GM21423 (cell line): ENCODE results near the gene CIB4.

Experiments
- ATAC-seq: cut with Tn5 transposase; IDR thresholded peaks from one replicate; pipeline ENCODE4 v1.9.1; 2021; ENCODE audit warnings: mild to moderate bottlenecking, moderate library complexity; ENCODE audit not compliant: unreplicated experiment

The CIB4 gene

GRCh38 chr2:26533661-26534060 lies 107.5 kb downstream of the CIB4 start:
- no peak for ATAC-seq

DNA sequence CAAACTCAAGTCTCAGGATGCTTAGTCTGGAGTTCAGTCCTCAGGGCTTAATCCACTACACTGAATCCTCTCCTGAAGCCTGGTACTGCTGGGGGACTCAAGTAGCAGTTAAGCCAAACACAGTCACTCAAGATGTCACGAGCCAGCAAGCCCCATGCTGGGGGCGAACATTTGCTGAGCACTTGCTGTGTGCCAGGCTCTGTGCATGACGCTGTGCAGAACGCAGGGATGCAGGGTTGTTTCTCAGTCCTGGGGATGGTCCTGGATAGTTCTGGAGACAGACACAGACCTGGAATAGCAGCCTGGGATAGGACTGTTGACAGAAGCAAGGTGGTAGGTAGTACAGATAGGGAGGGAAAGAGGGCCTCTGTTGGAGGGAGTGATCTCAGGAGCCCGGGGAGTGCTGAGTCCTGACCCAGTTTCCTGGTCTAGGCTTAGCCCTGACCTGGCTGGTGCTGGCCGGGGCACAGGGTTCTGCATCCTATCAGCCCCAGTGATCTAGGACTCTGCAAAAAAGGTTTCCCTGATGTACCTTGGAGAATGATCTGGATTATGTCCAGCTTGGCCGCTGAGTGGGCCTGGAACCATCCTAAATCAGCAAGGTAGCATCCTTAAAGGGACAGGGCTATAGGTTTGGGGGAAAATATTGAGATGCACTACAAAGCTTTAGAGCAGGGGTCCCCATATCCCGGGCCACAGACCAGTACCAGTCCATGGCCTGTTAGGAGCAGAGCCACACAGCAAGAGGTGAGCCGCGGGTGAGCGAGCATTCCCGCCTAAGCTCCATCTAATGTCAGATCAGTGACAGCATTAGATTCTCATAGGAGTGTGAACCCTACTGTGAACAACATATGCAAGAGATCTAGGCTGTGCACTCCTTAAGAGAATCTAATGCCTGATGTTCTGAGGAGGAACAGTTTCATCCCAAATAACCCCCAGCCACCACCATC lies 108.6 kb downstream of the CIB4 start:
- no peak for ATAC-seq
